Trophoblast cell (in vitro differentiated cells and primary cell): ENCODE measurements around the gene CFAP100.

Experiments used
- DNase-seq, 2 donors: peaks; one replicate each; pipeline ENCODE4 v3.0.0-alpha.2; 2016
- H2AFZ ChIP-seq: 2 replicates; pipeline ENCODE4 v1.6.1; 2013; ENCODE audit warnings: low read length, moderate library complexity, mild to moderate bottlenecking; ENCODE audit not compliant: insufficient read depth, poor library complexity
- H2AK5ac ChIP-seq: 2 replicates; pipeline ENCODE4 v1.6.1; 2013; ENCODE audit warnings: mild to moderate bottlenecking, low read length
- H2BK120ac ChIP-seq: 2 replicates; pipeline ENCODE4 v1.6.1; 2013; ENCODE audit warnings: low read length, mild to moderate bottlenecking, moderate library complexity; ENCODE audit not compliant: insufficient read depth, poor library complexity
- H2BK12ac ChIP-seq: 2 replicates; pipeline ENCODE4 v1.6.1; 2013; ENCODE audit warnings: mild to moderate bottlenecking, low read length, moderate library complexity
- H2BK5ac ChIP-seq: 2 replicates; pipeline ENCODE4 v1.6.1; 2013; ENCODE audit warnings: low read length, low read depth, moderate library complexity, mild to moderate bottlenecking; ENCODE audit not compliant: poor library complexity
- H3K14ac ChIP-seq: 2 replicates; pipeline ENCODE4 v1.6.1; 2013; ENCODE audit warnings: mild to moderate bottlenecking, low read length
- H3K18ac ChIP-seq: 2 replicates; pipeline ENCODE4 v1.6.1; 2013; ENCODE audit warnings: mild to moderate bottlenecking, low read length
- H3K23ac ChIP-seq: 2 replicates; pipeline ENCODE4 v1.6.1; 2013; ENCODE audit warnings: low read length
- H3K27ac ChIP-seq: 2 replicates; pipeline ENCODE4 v1.5.1; 2013; ENCODE audit warnings: low read depth, mild to moderate bottlenecking, inconsistent platforms, low read length, moderate library complexity
- H3K27me3 ChIP-seq: 2 replicates; pipeline ENCODE4 v1.6.1; 2013; ENCODE audit warnings: inconsistent platforms, mild to moderate bottlenecking, low read length, moderate library complexity; ENCODE audit not compliant: insufficient read depth
- H3K36me3 ChIP-seq, 2 experiments: 1 replicate in 1 of 2; 2 replicates in 1 of 2; pipeline ENCODE4 v1.6.1; 2013; ENCODE audit warnings: low read length in 2 of 2, mild to moderate bottlenecking in 2 of 2, moderate library complexity in 1 of 2; ENCODE audit not compliant: insufficient read depth in 2 of 2, control insufficient read depth in 1 of 2
- H3K4ac ChIP-seq: 2 replicates; pipeline ENCODE4 v1.6.1; 2013; ENCODE audit warnings: low read depth, mild to moderate bottlenecking, low read length, moderate library complexity
- H3K4me1 ChIP-seq, 2 experiments: 1 replicate in 1 of 2; 2 replicates in 1 of 2; pipeline ENCODE4 v1.6.1; 2013; ENCODE audit warnings: low read length in 2 of 2, mild to moderate bottlenecking in 2 of 2, moderate library complexity in 1 of 2; ENCODE audit not compliant: insufficient read depth in 2 of 2, control insufficient read depth in 1 of 2
- H3K4me2 ChIP-seq: 2 replicates; pipeline ENCODE4 v1.6.1; 2013; ENCODE audit warnings: inconsistent platforms, mild to moderate bottlenecking, low read length, moderate library complexity
- H3K4me3 ChIP-seq: 2 replicates; pipeline ENCODE4 v1.5.1; 2013; ENCODE audit warnings: mild to moderate bottlenecking, low read depth, low read length, inconsistent platforms
- H3K79me1 ChIP-seq: one replicate; pipeline ENCODE4 v1.6.1; 2013; ENCODE audit warnings: low read length
- H3K79me2 ChIP-seq: 2 replicates; pipeline ENCODE4 v1.6.1; 2013; ENCODE audit warnings: low read length, mild to moderate bottlenecking; ENCODE audit not compliant: control insufficient read depth, insufficient read depth, poor library complexity
- H3K9ac ChIP-seq: 2 replicates; pipeline ENCODE4 v1.6.1; 2013; ENCODE audit warnings: mild to moderate bottlenecking, low read length
- H3K9me3 ChIP-seq: 2 replicates; pipeline ENCODE4 v1.6.1; 2013; ENCODE audit warnings: low read depth, mild to moderate bottlenecking, control low read depth, inconsistent platforms, low read length; ENCODE audit not compliant: insufficient read depth
- H4K12ac ChIP-seq: 2 replicates; pipeline ENCODE4 v1.6.1; 2013; ENCODE audit warnings: low read depth, mild to moderate bottlenecking, low read length, moderate library complexity
- H4K8ac ChIP-seq: 2 replicates; pipeline ENCODE4 v1.6.1; 2013; ENCODE audit warnings: low read depth, mild to moderate bottlenecking, low read length, moderate library complexity
- H4K91ac ChIP-seq: one replicate; pipeline ENCODE4 v1.6.1; 2013; ENCODE audit warnings: low read depth, mild to moderate bottlenecking, low read length, moderate library complexity
- WGBS: extraction: QIAGEN DNeasy Blood & Tissue Kit; methylation state at CpG from one replicate; pipeline ENCODE4 v1.1.7; 2013; ENCODE audit warnings: missing lambda C conversion rate; ENCODE audit not compliant: insufficient read length, insufficient coverage; ENCODE audit errors: extremely low coverage; 5-methylcytosine and 5-hydroxymethylcytosine counted together

CFAP100 gene

GRCh38 chr3:126364731-126365301 lies 29.9 kb upstream of the CFAP100 start:
- no peak overlapping the region for H3K4me3 ChIP-seq
- H2BK12ac ChIP-seq = no peak overlapping the region
- no peak overlapping the region for H2BK5ac ChIP-seq
- H4K91ac ChIP-seq = no peak overlapping the region
- no peak overlapping the region for H4K12ac ChIP-seq
- no peak overlapping the region for H4K8ac ChIP-seq
- peaks cover 2% of the 10 kb centered on the region for H3K9me3 ChIP-seq
- DNase-seq = no peak
- no peaks in the 10 kb centered on the region for H3K79me1 ChIP-seq
- H3K9ac ChIP-seq = no peak overlapping the region
- peaks cover 3% of the 10 kb centered on the region for H3K27me3 ChIP-seq
- WGBS = no CpG with 5 or more reads among the region's 5 CpGs
- no peak overlapping the region for H3K4ac ChIP-seq
- no peak overlapping the region for H3K18ac ChIP-seq
- no peaks in the 10 kb centered on the region for H3K79me2 ChIP-seq
- no peak overlapping the region for H3K23ac ChIP-seq
- H3K36me3 ChIP-seq = no peaks in the 10 kb centered on the region
- H3K27ac ChIP-seq = no peak overlapping the region
- no peak overlapping the region for H2BK120ac ChIP-seq
- no peaks in the 10 kb centered on the region for H3K4me1 ChIP-seq
- no peak overlapping the region for H2AK5ac ChIP-seq
- H3K4me2 ChIP-seq = no peak overlapping the region
- H2AFZ ChIP-seq = no peak overlapping the region
- H3K14ac ChIP-seq = no peak overlapping the region

- WGBS = no CpG with 5 or more reads among the region's 11 CpGs
- Histone ChIP-seq H3K9ac (no peak overlapping the region), H3K79me2 (no peaks in the 10 kb centered on the region), H3K4me1 (no peaks in the 10 kb centered on the region), H3K4me3 (no peak overlapping the region), H3K18ac (no peak overlapping the region), H2BK5ac (no peak overlapping the region), H2BK120ac (no peak overlapping the region), H3K9me3 (peaks cover 2% of the 10 kb centered on the region), H2AK5ac (no peak overlapping the region), H3K4ac (no peak overlapping the region), H3K36me3 (no peaks in the 10 kb centered on the region), H3K4me2 (no peak overlapping the region), H4K8ac (no peak overlapping the region), H3K27ac (no peak overlapping the region), H4K12ac (no peak overlapping the region), H3K23ac (no peak overlapping the region), H2BK12ac (no peak overlapping the region), H4K91ac (no peak overlapping the region), H3K79me1 (no peaks in the 10 kb centered on the region), H3K27me3 (no peaks in the 10 kb centered on the region), H2AFZ (no peak overlapping the region), H3K14ac (no peak overlapping the region)
- DNase-seq = no peak
Measured at GRCh38 chr3:126365351-126366277, 29.1 kb upstream of the CFAP100 start.

GRCh38 chr3:126367316-126367805 lies 27.3 kb upstream of the CFAP100 start:
- no peaks in the 10 kb centered on the region for H3K9me3 ChIP-seq
- no peaks in the 10 kb centered on the region for H3K4me1 ChIP-seq
- no peak overlapping the region for H3K27ac ChIP-seq
- H3K4me3 ChIP-seq = no peak overlapping the region
- no peak overlapping the region for H3K9ac ChIP-seq
- no peaks in the 10 kb centered on the region for H3K79me1 ChIP-seq
- no peak overlapping the region for H4K91ac ChIP-seq
- no CpG with 5 or more reads among the region's 6 CpGs for WGBS
- H2AFZ ChIP-seq = no peak overlapping the region
- no peak overlapping the region for H3K23ac ChIP-seq
- H3K4ac ChIP-seq = no peak overlapping the region
- no peak overlapping the region for H3K18ac ChIP-seq
- no peaks in the 10 kb centered on the region for H3K79me2 ChIP-seq
- H2AK5ac ChIP-seq = no peak overlapping the region
- H4K12ac ChIP-seq = no peak overlapping the region
- H3K36me3 ChIP-seq = no peaks in the 10 kb centered on the region
- H2BK5ac ChIP-seq = no peak overlapping the region
- H3K4me2 ChIP-seq = no peak overlapping the region
- no peak overlapping the region for H4K8ac ChIP-seq
- no peak overlapping the region for H2BK12ac ChIP-seq
- no peaks in the 10 kb centered on the region for H3K27me3 ChIP-seq
- no peak overlapping the region for H2BK120ac ChIP-seq
- H3K14ac ChIP-seq = no peak overlapping the region
- no peak for DNase-seq

- Histone ChIP-seq H2AK5ac (no peak overlapping the region), H4K8ac (no peak overlapping the region), H3K23ac (no peak overlapping the region), H4K12ac (no peak overlapping the region), H3K4me2 (no peak overlapping the region), H2BK5ac (no peak overlapping the region), H3K27ac (no peak overlapping the region), H2AFZ (no peak overlapping the region), H3K4ac (no peak overlapping the region), H3K4me3 (no peak overlapping the region), H3K14ac (no peak overlapping the region), H3K79me1 (no peaks in the 10 kb centered on the region), H3K4me1 (no peaks in the 10 kb centered on the region), H3K36me3 (no peaks in the 10 kb centered on the region), H2BK120ac (no peak overlapping the region), H2BK12ac (no peak overlapping the region), H3K9me3 (no peaks in the 10 kb centered on the region), H3K18ac (no peak overlapping the region), H4K91ac (no peak overlapping the region), H3K79me2 (no peaks in the 10 kb centered on the region), H3K27me3 (no peaks in the 10 kb centered on the region), H3K9ac (no peak overlapping the region)
- DNase-seq = no peak
- no CpG with 5 or more reads among the region's 2 CpGs for WGBS
Measured at GRCh38 chr3:126369490-126369889, 25.2 kb upstream of the CFAP100 start.
